Activated naive CD8-positive, alpha-beta T cell treated with anti-CD3 and anti-CD28 coated beads, Interleukin-2, amount 50 U/mL, for 24 hours (primary cell): Measurements from ENCODE around the gene RAP1GDS1.
"Not testable (repeated sequence)": the region's sequence is repeated elsewhere in the genome, so short reads cannot be mapped to it uniquely, and the experiment has no call there.

ENCODE experiments used
- ATAC-seq: fragments of 150-1000 bp; cut with Tn5 transposase; one replicate; pipeline ENCODE4 v1.10.0; 2021
- DNase-seq: peaks from one replicate; pipeline ENCODE4 v3.0.0; 2021
- H3K27ac Mint-ChIP-seq: one replicate; pipeline ENCODE4 v1.8.0; 2021; ENCODE audit warnings: mild to moderate bottlenecking, mixed read lengths
- H3K27me3 Mint-ChIP-seq: one replicate; pipeline ENCODE4 v1.8.0; 2021; ENCODE audit warnings: mixed read lengths
- H3K36me3 Mint-ChIP-seq: one replicate; pipeline ENCODE4 v1.8.0; 2021; ENCODE audit warnings: low read depth, mixed read lengths
- H3K4me1 Mint-ChIP-seq: one replicate; pipeline ENCODE4 v1.8.0; 2021; ENCODE audit warnings: mixed read lengths
- H3K4me3 Mint-ChIP-seq: one replicate; pipeline ENCODE4 v1.8.0; 2021; ENCODE audit warnings: mild to moderate bottlenecking, moderate library complexity, mixed read lengths
- H3K9me3 Mint-ChIP-seq: one replicate; pipeline ENCODE4 v1.8.0; 2021; ENCODE audit warnings: mixed read lengths

Gene RAP1GDS1

GRCh38 chr4:98262431-98262830, 1.2 kb downstream of the RAP1GDS1 start:
- Mint-ChIP-seq H3K27ac (peak overlapping the region; percentile 95), H3K4me3 (peak overlapping the region; percentile 97), H3K27me3 (no peaks in the 10 kb centered on the region), H3K9me3 (peaks cover 6% of the 10 kb centered on the region), H3K4me1 (peaks cover 48% of the 10 kb centered on the region), H3K36me3 (peaks cover 8% of the 10 kb centered on the region)
- DNase-seq: no peak
- ATAC-seq: no peak

DNA sequence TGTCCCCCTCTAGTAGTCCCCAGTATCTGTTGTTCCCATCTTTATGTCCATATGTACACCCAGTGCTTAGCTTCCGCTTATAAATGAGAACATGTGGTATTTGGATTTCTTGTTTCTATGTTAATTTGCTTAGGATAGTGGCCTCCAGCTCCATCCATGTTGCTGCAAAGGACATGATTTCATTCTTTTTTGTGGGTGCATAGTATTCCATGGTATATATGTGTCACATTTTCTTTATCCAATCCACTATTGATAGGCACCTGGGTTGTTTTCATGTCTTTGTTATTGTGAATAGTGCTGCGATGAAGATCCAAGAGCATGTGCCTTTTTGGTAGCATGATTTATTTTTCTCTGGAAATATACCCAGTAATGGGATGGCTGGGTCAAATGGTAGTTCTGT, 6.3 kb downstream of the RAP1GDS1 start:
- H3K27ac Mint-ChIP-seq: no peak overlapping the region
- H3K4me3 Mint-ChIP-seq: no peak overlapping the region
- ATAC-seq (no peak), DNase-seq (no peak)
- peaks cover 39% of the 10 kb centered on the region for H3K36me3 Mint-ChIP-seq
- peaks cover 24% of the 10 kb centered on the region for H3K9me3 Mint-ChIP-seq
- no peaks in the 10 kb centered on the region for H3K27me3 Mint-ChIP-seq
- H3K4me1 Mint-ChIP-seq: peaks cover 38% of the 10 kb centered on the region

GRCh38 chr4:98275145-98275544, 14.0 kb downstream of the RAP1GDS1 start:
- H3K27ac Mint-ChIP-seq: no peak overlapping the region
- H3K4me3 Mint-ChIP-seq: no peak overlapping the region
- H3K36me3 Mint-ChIP-seq: peaks cover 44% of the 10 kb centered on the region
- no peaks in the 10 kb centered on the region for H3K27me3 Mint-ChIP-seq
- no peak for ATAC-seq
- DNase-seq: no peak
- H3K9me3 Mint-ChIP-seq: peaks cover 37% of the 10 kb centered on the region
- H3K4me1 Mint-ChIP-seq: peaks cover 11% of the 10 kb centered on the region

DNA sequence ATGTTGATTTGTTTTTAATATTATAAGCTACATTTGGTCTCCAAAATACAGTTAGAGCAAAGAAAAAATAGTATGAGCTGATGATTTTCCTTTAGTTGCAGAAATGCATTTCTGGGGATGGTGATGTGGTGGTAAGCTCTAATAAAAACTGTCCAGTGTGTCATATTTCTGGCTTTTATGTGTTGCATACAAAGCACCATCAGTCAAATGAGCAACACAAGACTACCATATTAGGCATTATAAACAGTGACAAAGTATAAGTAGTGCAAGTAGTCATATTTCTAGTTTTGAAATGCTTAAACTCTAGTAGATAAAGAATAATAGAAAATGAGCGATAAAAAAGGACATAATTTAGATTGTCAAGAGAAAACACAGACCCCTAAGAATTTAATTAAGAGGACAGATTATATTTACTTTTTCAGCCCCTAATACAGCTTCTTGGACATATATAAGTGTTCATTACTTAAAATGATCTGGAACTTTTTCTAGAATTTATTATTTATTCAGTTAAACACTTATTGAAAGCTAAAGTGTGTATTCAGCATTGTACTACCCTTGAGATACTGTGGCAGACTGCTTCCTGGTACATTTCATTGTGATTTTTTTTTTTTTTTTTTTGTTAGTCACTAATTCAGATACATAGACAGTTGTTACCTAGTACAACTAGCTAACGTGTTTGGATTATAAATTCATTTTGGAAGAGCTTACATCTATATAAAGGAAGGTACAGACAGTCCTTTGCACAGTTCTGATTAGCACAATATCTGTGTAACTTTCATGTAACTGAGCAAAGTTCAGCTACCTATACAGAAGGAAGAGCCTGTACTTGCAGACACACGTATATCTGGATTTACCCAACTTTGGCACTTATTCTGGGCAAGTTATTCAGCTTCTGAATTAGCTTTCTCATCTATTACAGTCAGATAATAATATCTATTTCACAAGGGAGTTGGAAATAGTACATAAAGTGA, 22.3 kb downstream of the RAP1GDS1 start:
- ATAC-seq (peak; percentile 36), DNase-seq (no peak)
- H3K9me3 Mint-ChIP-seq: peaks cover 14% of the 10 kb centered on the region
- H3K27ac Mint-ChIP-seq: no peak overlapping the region
- H3K4me3 Mint-ChIP-seq: no peak overlapping the region
- H3K4me1 Mint-ChIP-seq: peaks cover 42% of the 10 kb centered on the region
- H3K36me3 Mint-ChIP-seq: peaks cover 11% of the 10 kb centered on the region
- H3K27me3 Mint-ChIP-seq: no peaks in the 10 kb centered on the region

GRCh38 chr4:98284640-98285046, 23.5 kb downstream of the RAP1GDS1 start:
- DNase-seq (no peak), ATAC-seq (peak; percentile 57)
- Mint-ChIP-seq H3K36me3 (peaks cover 13% of the 10 kb centered on the region), H3K27me3 (no peaks in the 10 kb centered on the region), H3K27ac (no peak overlapping the region), H3K4me3 (no peak overlapping the region), H3K9me3 (peaks cover 12% of the 10 kb centered on the region), H3K4me1 (peaks cover 52% of the 10 kb centered on the region)

GRCh38 chr4:98285676-98286075, 24.5 kb downstream of the RAP1GDS1 start:
- Mint-ChIP-seq H3K36me3 (peaks cover 10% of the 10 kb centered on the region), H3K27me3 (no peaks in the 10 kb centered on the region), H3K27ac (no peak overlapping the region), H3K9me3 (peaks cover 6% of the 10 kb centered on the region), H3K4me1 (peaks cover 62% of the 10 kb centered on the region), H3K4me3 (no peak overlapping the region)
- no peak for ATAC-seq
- no peak for DNase-seq

DNA sequence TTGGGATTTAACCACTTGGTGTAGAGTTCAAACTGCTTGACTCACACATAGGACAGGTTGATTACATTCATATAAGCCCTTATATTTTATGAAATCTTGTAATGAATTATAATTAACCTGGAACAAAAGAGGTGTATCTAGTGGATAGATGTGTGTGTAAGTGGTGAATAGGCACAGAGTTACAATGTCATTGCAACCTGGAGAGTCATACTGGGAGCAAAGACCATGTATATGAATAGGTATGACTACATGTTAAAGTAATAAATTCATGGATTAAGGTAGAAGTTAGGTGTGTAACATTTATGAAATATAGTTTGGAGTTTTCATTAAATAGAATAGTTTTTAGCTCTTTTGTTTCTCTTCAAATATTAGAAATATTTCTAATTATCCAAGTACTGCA, 26.1 kb downstream of the RAP1GDS1 start:
- ATAC-seq: peak; percentile 33
- Mint-ChIP-seq H3K36me3 (peaks cover 6% of the 10 kb centered on the region), H3K9me3 (no peaks in the 10 kb centered on the region), H3K27me3 (no peaks in the 10 kb centered on the region), H3K27ac (no peak overlapping the region), H3K4me1 (peaks cover 57% of the 10 kb centered on the region), H3K4me3 (no peak overlapping the region)
- DNase-seq: no peak

- not testable (repeated sequence) for DNase-seq
- peak overlapping the region; percentile 43 for H3K27ac Mint-ChIP-seq
Observed at GRCh38 chr4:98288671-98289070, 27.5 kb downstream of the RAP1GDS1 start.

DNA sequence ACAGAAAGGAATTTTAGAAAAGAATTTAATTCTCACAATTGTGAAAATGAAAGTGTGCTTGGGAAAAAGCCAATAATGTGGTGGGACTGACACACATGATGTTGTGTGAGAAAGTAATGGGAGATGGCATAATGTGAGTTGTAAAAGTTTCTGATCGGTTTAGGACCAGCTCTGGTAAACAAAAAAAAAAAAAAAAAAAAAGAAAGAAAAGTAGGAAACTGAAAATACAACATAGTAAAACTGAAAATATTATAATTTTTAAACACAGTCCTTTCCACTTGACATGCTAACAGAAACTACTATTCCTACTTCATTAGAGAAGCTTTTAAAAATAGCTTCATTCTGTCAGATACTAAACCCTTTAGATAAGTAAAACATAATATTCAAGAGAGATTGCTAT, 28.2 kb downstream of the RAP1GDS1 start:
- ATAC-seq: peak; percentile 57
- peaks cover 47% of the 10 kb centered on the region for H3K4me1 Mint-ChIP-seq
- peak overlapping the region; percentile 22 for H3K27ac Mint-ChIP-seq
- DNase-seq: no peak
- no peaks in the 10 kb centered on the region for H3K9me3 Mint-ChIP-seq
- peak overlapping the region; percentile 38 for H3K4me3 Mint-ChIP-seq
- H3K36me3 Mint-ChIP-seq: peaks cover 13% of the 10 kb centered on the region
- no peaks in the 10 kb centered on the region for H3K27me3 Mint-ChIP-seq

More at GRCh38 chr4:98288671-98289070, 27.5 kb downstream of the RAP1GDS1 start:
- H3K9me3 Mint-ChIP-seq, H3K27me3 Mint-ChIP-seq, ATAC-seq: not testable (repeated sequence)
- Mint-ChIP-seq H3K4me3 (peak overlapping the region; percentile 29), H3K4me1 (peaks cover 50% of the 10 kb centered on the region), H3K36me3 (peaks cover 11% of the 10 kb centered on the region)

DNA sequence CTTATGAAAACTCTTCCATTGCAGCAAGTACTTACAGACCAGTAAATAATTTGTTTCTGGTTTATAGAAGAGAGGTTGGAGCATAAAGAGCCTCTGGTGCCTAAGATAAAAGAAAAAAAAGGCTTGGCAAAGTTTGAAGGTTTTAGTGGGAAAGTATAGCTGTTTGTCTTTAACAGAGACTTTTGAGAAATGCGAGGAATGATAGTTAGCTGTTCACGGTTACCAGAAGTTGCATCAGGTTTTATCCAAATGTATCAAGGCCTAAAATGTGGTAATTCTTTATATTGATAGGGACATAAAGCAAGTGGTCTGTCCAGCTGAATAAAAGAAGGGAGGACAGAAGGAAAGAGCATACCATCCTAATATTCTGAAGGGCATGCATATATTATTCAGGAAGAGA, 29.3 kb downstream of the RAP1GDS1 start:
- Mint-ChIP-seq H3K4me1 (peaks cover 40% of the 10 kb centered on the region), H3K4me3 (no peak overlapping the region), H3K36me3 (peaks cover 23% of the 10 kb centered on the region), H3K9me3 (no peaks in the 10 kb centered on the region), H3K27ac (peak overlapping the region; percentile 49), H3K27me3 (no peaks in the 10 kb centered on the region)
- no peak for ATAC-seq
- DNase-seq: no peak

DNA sequence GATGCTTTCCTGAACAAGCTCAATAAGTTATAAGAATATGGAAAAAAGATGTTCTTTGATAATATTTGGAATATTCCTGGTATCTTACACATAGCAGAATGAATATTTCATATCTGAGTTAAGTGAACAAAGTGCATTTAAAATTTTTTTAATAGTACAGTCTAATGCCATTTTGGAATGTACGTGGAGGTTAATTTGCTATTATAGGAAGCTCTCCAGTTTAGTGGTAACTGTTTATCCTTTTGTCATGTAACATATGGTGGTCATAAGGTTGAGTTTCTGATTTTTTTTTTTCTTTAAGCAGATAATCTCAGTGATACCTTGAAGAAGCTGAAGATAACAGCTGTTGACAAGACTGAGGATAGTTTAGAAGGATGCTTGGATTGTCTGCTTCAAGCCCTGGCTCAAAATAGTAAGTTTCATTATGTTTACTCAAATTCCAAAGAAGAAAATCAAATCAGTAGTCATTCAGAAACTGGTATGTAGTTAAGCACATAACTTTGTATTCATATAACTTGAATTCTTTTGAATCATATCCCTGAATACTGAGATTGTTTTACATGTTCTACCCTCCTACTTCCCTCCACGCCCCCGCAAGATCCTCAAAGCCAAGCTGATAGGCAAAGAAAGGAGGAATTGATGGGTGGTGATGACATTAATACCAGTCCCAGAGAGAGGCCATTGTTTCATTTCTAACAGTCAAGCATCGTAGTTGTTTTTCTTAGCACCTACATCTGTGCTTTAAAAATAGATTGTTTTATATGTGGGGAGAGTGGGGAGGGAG, 32.1 kb downstream of the RAP1GDS1 start:
- no peaks in the 10 kb centered on the region for H3K27me3 Mint-ChIP-seq
- ATAC-seq: no peak
- peaks cover 36% of the 10 kb centered on the region for H3K36me3 Mint-ChIP-seq
- no peak overlapping the region for H3K4me3 Mint-ChIP-seq
- no peaks in the 10 kb centered on the region for H3K9me3 Mint-ChIP-seq
- peaks cover 42% of the 10 kb centered on the region for H3K4me1 Mint-ChIP-seq
- H3K27ac Mint-ChIP-seq: no peak overlapping the region
- DNase-seq: no peak

GRCh38 chr4:98298022-98298421, 36.8 kb downstream of the RAP1GDS1 start:
- peak overlapping the region; percentile 31 for H3K27ac Mint-ChIP-seq
- H3K27me3 Mint-ChIP-seq: no peaks in the 10 kb centered on the region
- DNase-seq (no peak), ATAC-seq (no peak)
- peaks cover 66% of the 10 kb centered on the region for H3K36me3 Mint-ChIP-seq
- peaks cover 18% of the 10 kb centered on the region for H3K9me3 Mint-ChIP-seq
- no peak overlapping the region for H3K4me3 Mint-ChIP-seq
- H3K4me1 Mint-ChIP-seq: peaks cover 15% of the 10 kb centered on the region

GRCh38 chr4:98300706-98301105, 39.5 kb downstream of the RAP1GDS1 start:
- peaks cover 18% of the 10 kb centered on the region for H3K9me3 Mint-ChIP-seq
- H3K36me3 Mint-ChIP-seq: peaks cover 59% of the 10 kb centered on the region
- H3K27me3 Mint-ChIP-seq: no peaks in the 10 kb centered on the region

DNA sequence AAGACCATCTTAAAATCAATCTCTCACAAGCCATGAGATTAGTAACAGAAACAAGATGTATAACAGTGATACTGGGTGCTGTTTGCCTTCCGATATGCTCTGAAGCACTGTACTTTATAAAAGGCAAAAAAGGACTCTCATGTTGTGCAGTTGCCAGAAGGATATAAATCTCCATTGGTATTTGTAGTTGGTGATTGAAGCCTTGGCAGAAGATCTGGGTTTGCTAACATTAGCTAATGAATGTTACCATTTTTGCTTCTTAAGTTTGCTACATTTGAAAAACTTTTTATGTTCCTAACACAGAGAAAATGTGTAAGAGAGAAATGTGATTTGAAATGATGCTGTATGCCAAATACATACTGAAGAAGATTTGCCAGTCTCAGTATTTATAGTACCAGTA, 44.4 kb downstream of the RAP1GDS1 start:
- Mint-ChIP-seq H3K27me3 (no peaks in the 10 kb centered on the region), H3K27ac (no peak overlapping the region), H3K4me1 (peaks cover 6% of the 10 kb centered on the region), H3K36me3 (peaks cover 26% of the 10 kb centered on the region), H3K9me3 (peaks cover 14% of the 10 kb centered on the region), H3K4me3 (no peak overlapping the region)
- DNase-seq: no peak
- ATAC-seq: no peak

More at GRCh38 chr4:98300706-98301105, 39.5 kb downstream of the RAP1GDS1 start:
- peaks cover 15% of the 10 kb centered on the region for H3K4me1 Mint-ChIP-seq
- no peak overlapping the region for H3K27ac Mint-ChIP-seq
- no peak overlapping the region for H3K4me3 Mint-ChIP-seq
- no peak for DNase-seq
- no peak for ATAC-seq

DNA sequence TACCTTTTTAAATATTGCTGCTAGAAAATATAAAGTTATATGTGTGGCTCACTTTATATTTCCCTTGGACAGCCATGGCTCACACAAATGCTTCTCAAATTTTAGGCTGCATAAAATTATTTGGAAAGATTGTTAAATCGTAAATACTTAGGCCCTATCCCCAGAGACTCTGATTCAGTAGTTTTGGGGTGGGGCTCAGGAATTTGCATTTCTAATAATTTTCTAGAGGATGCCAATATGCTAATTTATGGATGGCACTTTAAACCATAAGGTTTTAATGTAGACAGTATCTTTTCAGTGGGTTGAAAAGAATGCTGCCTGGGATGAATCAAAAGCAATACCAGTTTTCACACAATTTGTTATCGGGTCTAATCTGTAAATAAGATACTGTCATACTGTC, 49.7 kb downstream of the RAP1GDS1 start:
- Mint-ChIP-seq H3K36me3 (peaks cover 2% of the 10 kb centered on the region), H3K27ac (no peak overlapping the region), H3K4me3 (no peak overlapping the region), H3K27me3 (no peaks in the 10 kb centered on the region), H3K4me1 (no peaks in the 10 kb centered on the region), H3K9me3 (no peaks in the 10 kb centered on the region)
- ATAC-seq: no peak
- no peak for DNase-seq
